Neuronal stem cell (in vitro differentiated cells): ENCODE data around the gene HOXA7.

Experiments used
- DNase-seq: peaks from one replicate; pipeline ENCODE4 v3.0.0-alpha.2; 2013; ENCODE audit warnings: low spot score
- H2AFZ ChIP-seq: one replicate; pipeline ENCODE4 v1.6.1; 2013; ENCODE audit warnings: mild to moderate bottlenecking, low read length, inconsistent platforms
- H2AK5ac ChIP-seq: 2 replicates; pipeline ENCODE4 v1.6.1; 2013; ENCODE audit warnings: low read depth, mild to moderate bottlenecking, inconsistent platforms, low read length, moderate library complexity, mixed read lengths
- H2BK120ac ChIP-seq: 2 replicates; pipeline ENCODE4 v1.6.1; 2013; ENCODE audit warnings: low read depth, mild to moderate bottlenecking, inconsistent platforms, low read length, moderate library complexity, mixed read lengths
- H2BK12ac ChIP-seq: one replicate; pipeline ENCODE4 v1.6.1; 2013; ENCODE audit warnings: low read length, inconsistent platforms
- H2BK15ac ChIP-seq: 2 replicates; pipeline ENCODE4 v1.6.1; 2013; ENCODE audit warnings: mild to moderate bottlenecking, low read length, inconsistent platforms, mixed read lengths
- H2BK5ac ChIP-seq: one replicate; pipeline ENCODE4 v1.6.1; 2013; ENCODE audit warnings: inconsistent platforms, mild to moderate bottlenecking, low read length, moderate library complexity
- H3K14ac ChIP-seq: one replicate; pipeline ENCODE4 v1.6.1; 2013; ENCODE audit warnings: low read length, inconsistent platforms
- H3K18ac ChIP-seq: 2 replicates; pipeline ENCODE4 v1.6.1; 2013; ENCODE audit warnings: low read length, inconsistent platforms
- H3K23ac ChIP-seq: 2 replicates; pipeline ENCODE4 v1.6.1; 2013; ENCODE audit warnings: low read depth, mild to moderate bottlenecking, mixed read lengths, low read length, inconsistent platforms; ENCODE audit not compliant: poor library complexity
- H3K27ac ChIP-seq: replicated peaks from 3 replicates; pipeline ENCODE4 v1.5.1; 2013; ENCODE audit warnings: low read length, inconsistent platforms
- H3K27me3 ChIP-seq, 3 experiments: 2 replicates each; pipeline ENCODE4 v1.6.1; 2013; ENCODE audit warnings: low read length in 3 of 3, mild to moderate bottlenecking in 2 of 3, inconsistent platforms in 1 of 3, low read depth in 1 of 3, mixed read lengths in 1 of 3, moderate library complexity in 1 of 3; ENCODE audit not compliant: control insufficient read depth in 3 of 3, insufficient read depth in 3 of 3
- H3K36me3 ChIP-seq, 2 donors: replicated peaks in 1 of 2; 2 replicates each; pipeline ENCODE4 v1.6.1; 2013; ENCODE audit warnings: low read length in 2 of 2; ENCODE audit not compliant: control insufficient read depth in 2 of 2, insufficient read depth in 2 of 2
- H3K4ac ChIP-seq: 2 replicates; pipeline ENCODE4 v1.6.1; 2013; ENCODE audit warnings: inconsistent platforms, mild to moderate bottlenecking, low read length, moderate library complexity
- H3K4me1 ChIP-seq, 2 donors: 1 replicate in 1 of 2; 2 replicates in 1 of 2; pipeline ENCODE4 v1.6.1; 2013; ENCODE audit warnings: low read length in 2 of 2, low read depth in 1 of 2; ENCODE audit not compliant: control insufficient read depth in 2 of 2, insufficient read depth in 1 of 2
- H3K4me2 ChIP-seq: one replicate; pipeline ENCODE4 v1.6.1; 2013; ENCODE audit warnings: mild to moderate bottlenecking, low read length, inconsistent platforms; ENCODE audit not compliant: insufficient read depth, poor library complexity, severe bottlenecking
- H3K4me3 ChIP-seq, 2 donors: 2 replicates each; pipeline ENCODE4 v1.5.1; 2013; ENCODE audit warnings: low read length in 2 of 2, mild to moderate bottlenecking in 2 of 2, inconsistent platforms in 1 of 2, moderate library complexity in 1 of 2
- H3K79me1 ChIP-seq: one replicate; pipeline ENCODE4 v1.6.1; 2013; ENCODE audit warnings: low read depth, mild to moderate bottlenecking, inconsistent platforms, low read length, moderate library complexity
- H3K9ac ChIP-seq: one replicate; pipeline ENCODE4 v1.6.1; 2013; ENCODE audit warnings: mild to moderate bottlenecking, low read depth, low read length, inconsistent platforms; ENCODE audit not compliant: poor library complexity
- H3K9me3 ChIP-seq, 2 donors: replicated peaks in 1 of 2; 2 replicates each; pipeline versions ENCODE3 to v1.6.1; 2013; ENCODE audit warnings: low read length in 2 of 2, mild to moderate bottlenecking in 2 of 2, inconsistent platforms in 1 of 2, low read depth in 1 of 2, mixed read lengths in 1 of 2, moderate library complexity in 1 of 2; ENCODE audit not compliant: control insufficient read depth in 2 of 2, insufficient read depth in 1 of 2
- H4K8ac ChIP-seq: one replicate; pipeline ENCODE4 v1.6.1; 2013; ENCODE audit warnings: low read depth, mild to moderate bottlenecking, inconsistent platforms, low read length, moderate library complexity
- H4K91ac ChIP-seq: one replicate; pipeline ENCODE4 v1.6.1; 2013; ENCODE audit warnings: low read length, low read depth, mild to moderate bottlenecking, inconsistent platforms; ENCODE audit not compliant: poor library complexity
- WGBS, 2 donors: extraction: QIAGEN DNeasy Blood & Tissue Kit; methylation state at CpG; one replicate each; pipeline ENCODE4 v1.1.7; 2013; ENCODE audit warnings: missing lambda C conversion rate in 2 of 2, mixed read lengths in 1 of 2; ENCODE audit not compliant: insufficient read length in 2 of 2, insufficient replicate concordance in 1 of 2; ENCODE audit errors: extremely low coverage in 2 of 2; 5-methylcytosine and 5-hydroxymethylcytosine counted together

The HOXA7 gene

DNA sequence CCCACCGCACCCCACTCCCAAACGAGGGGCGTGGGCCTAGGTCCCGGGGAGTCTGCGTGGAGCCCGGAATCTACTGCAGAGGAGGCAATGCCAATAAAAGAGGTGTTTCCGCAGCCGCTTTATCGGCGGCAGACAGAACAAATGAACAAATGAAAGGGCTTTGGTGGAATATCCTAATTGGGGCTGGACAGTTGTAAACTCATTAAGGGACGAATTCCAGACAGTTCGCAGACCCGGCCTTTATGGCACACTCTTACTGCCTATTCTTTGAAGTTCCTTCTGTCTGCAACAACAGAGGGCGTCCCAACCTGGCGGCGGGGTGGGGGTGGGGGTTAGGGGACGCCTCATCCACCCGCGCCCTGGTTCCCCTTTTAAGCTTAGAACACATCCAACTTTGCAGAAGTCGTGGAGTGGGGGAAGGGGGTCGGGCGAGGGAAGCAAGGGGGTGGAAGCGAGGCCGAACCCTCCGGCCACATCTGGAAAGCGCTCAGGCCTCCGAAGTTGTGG lies 4.8 kb upstream of the HOXA7 start:
- no peak overlapping the region for H3K27ac ChIP-seq
- H2BK5ac ChIP-seq, result no peak overlapping the region
- H2AFZ ChIP-seq, result peak overlapping the region; percentile 99
- peaks cover 25 to 42% of the 10 kb centered on the region in 2 donors for H3K9me3 ChIP-seq
- H3K23ac ChIP-seq, result no peak overlapping the region
- H3K4me1 ChIP-seq, result no peaks in the 10 kb centered on the region
- no peak overlapping the region for H2BK15ac ChIP-seq
- H3K4me3 ChIP-seq, result peak overlapping the region in 1 of 2 donors; percentile 48
- DNase-seq, result no peak
- H2BK120ac ChIP-seq, result no peak overlapping the region
- H4K8ac ChIP-seq, result no peak overlapping the region
- H4K91ac ChIP-seq, result no peak overlapping the region
- H2BK12ac ChIP-seq, result no peak overlapping the region
- no CpG with 5 or more reads among the region's 27 CpGs for WGBS, 2 donors
- H3K4ac ChIP-seq, result no peak overlapping the region
- H3K18ac ChIP-seq, result no peak overlapping the region
- H3K9ac ChIP-seq, result no peak overlapping the region
- peaks cover 74 to 97% (median 94%) of the 10 kb centered on the region in 3 experiments for H3K27me3 ChIP-seq
- H2AK5ac ChIP-seq, result no peak overlapping the region
- no peak overlapping the region for H3K4me2 ChIP-seq
- H3K14ac ChIP-seq, result no peak overlapping the region
- no peaks in the 10 kb centered on the region for H3K36me3 ChIP-seq
- peaks cover 2% of the 10 kb centered on the region for H3K79me1 ChIP-seq

DNA sequence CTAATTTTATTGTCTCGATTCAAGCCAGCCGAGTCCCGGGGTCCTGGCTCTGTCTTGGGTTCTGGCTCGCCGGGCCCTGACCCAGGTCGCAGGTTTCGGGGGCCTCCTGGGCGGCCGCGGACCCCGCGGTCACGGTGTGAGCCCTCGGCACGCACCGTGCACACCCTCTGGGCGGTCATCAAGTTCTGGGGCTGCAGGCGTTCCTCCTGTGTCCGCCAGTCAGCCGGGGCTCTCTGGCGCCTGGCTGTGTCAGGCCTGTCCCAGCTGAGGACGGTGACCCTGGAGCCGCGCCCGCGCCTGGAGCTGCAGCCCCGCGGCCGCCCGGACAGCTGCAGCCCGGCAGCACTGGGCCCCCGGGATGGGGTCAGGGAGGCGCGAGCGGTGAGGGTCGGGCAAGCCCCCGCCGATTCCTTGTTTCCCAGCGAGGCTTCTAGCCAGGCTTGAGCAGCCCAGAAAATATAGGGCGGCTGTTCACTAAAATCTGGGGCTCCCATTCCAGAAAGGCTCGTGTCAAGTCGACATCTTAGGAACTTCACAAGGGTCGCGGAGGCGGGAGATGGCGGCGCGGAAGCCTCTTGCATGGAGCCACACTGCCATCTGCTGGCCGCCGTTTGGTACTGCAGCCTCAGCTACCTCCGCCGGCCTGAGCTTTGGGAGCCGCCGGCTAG lies 4.2 kb upstream of the HOXA7 start:
- no peak overlapping the region for H2BK5ac ChIP-seq
- H3K4me3 ChIP-seq, result peak overlapping the region; percentile 48 to 74
- no peak overlapping the region for H2AK5ac ChIP-seq
- no peaks in the 10 kb centered on the region for H3K36me3 ChIP-seq
- no peaks in the 10 kb centered on the region for H3K4me1 ChIP-seq
- no peak overlapping the region for H3K14ac ChIP-seq
- no peak overlapping the region for H2BK120ac ChIP-seq
- H3K18ac ChIP-seq, result peak overlapping the region; percentile 72
- H2AFZ ChIP-seq, result peak overlapping the region; percentile 99
- H3K9me3 ChIP-seq, result peaks cover 25 to 43% of the 10 kb centered on the region in 2 donors
- peak; percentile 91 for DNase-seq
- WGBS, 2 donors, result no CpG with 5 or more reads among the region's 54 CpGs
- no peak overlapping the region for H4K91ac ChIP-seq
- no peak overlapping the region for H2BK12ac ChIP-seq
- no peak overlapping the region for H3K23ac ChIP-seq
- no peak overlapping the region for H4K8ac ChIP-seq
- H3K27me3 ChIP-seq, result peaks cover 74 to 97% (median 94%) of the 10 kb centered on the region in 3 experiments
- no peak overlapping the region for H3K4ac ChIP-seq
- peak overlapping the region; percentile 97 for H3K4me2 ChIP-seq
- H3K79me1 ChIP-seq, result peaks cover 2% of the 10 kb centered on the region
- peak overlapping the region; percentile 72 for H3K9ac ChIP-seq
- H2BK15ac ChIP-seq, result peak overlapping the region; percentile 27
- H3K27ac ChIP-seq, result no peak overlapping the region

DNA sequence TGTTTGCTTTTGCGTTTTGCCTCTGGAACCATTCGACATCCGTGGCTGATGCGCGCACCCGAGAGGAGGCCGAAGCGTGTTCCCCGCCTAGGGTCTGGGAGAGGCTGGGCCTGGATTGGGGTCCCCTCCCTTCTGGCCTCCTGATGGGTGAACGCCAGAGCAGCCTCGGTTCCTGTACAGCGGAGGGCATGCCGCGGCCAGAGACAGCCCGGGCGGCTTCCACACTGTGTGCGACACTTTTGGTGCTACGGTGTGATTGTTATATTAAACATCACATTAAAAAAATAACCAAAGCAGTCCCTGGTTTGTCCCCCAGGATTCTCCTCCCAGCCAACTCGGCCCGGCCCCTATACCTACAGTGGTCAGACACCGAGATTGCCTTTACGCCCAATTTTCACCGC lies 3.7 kb upstream of the HOXA7 start:
- Histone ChIP-seq H3K4me1 (no peaks in the 10 kb centered on the region), H2AFZ (peak overlapping the region; percentile 99), H3K4ac (no peak overlapping the region), H3K36me3 (no peaks in the 10 kb centered on the region), H4K91ac (no peak overlapping the region), H3K27me3 (peaks cover 74 to 97% (median 94%) of the 10 kb centered on the region in 3 experiments), H3K14ac (no peak overlapping the region), H3K27ac (no peak overlapping the region), H3K9ac (no peak overlapping the region), H2BK15ac (no peak overlapping the region), H2BK12ac (no peak overlapping the region), H2BK120ac (no peak overlapping the region), H2BK5ac (no peak overlapping the region), H2AK5ac (no peak overlapping the region), H3K18ac (no peak overlapping the region), H4K8ac (no peak overlapping the region), H3K4me2 (peak overlapping the region; percentile 97), H3K79me1 (peaks cover 2% of the 10 kb centered on the region), H3K4me3 (peak overlapping the region in 1 of 2 donors; percentile 48), H3K23ac (no peak overlapping the region), H3K9me3 (peaks cover 25 to 43% of the 10 kb centered on the region in 2 donors)
- DNase-seq, result no peak
- no CpG with 5 or more reads among the region's 23 CpGs for WGBS, 2 donors

DNA sequence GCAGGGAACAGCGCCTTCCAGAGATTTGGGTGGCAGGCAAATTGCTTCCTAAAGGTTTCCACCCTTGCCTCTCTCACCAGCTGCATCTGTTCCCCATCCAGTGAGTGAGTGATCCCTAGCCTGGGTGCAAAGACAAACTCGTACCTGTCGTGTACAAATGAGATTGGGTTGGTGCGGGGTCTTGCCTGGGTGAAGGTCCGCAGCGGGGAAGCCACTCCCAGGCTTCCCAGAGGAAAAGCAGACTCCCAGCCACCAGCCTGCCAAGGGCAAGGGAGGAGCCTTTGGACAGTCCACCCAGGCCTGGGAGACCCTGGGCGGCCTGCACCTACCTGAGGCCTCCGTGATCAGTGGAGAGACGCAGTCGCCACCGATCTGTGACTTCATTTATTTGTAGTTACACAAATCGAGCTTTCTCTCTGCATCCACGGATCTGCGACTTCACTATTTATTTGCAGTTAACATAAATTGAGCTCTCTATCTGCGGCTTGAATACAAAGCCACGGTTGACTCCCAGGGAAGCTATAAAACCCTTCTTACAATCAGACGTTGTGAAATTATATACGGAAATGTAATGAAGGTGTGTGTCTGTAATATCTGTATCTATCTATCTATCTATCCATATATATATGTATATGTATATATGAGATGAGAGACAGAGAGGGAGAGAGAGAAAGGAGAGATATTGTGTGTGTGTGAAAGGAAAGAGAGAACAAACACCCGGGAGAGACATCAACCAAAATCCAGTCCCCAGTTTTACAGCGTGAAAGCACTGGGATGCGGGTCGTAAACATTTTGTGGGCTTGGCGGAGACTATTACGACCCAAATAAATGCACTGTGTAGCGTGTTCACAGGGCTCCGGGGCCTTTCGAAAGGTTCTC lies 3.0 kb upstream of the HOXA7 start:
- Histone ChIP-seq H3K27me3 (peaks cover 74 to 97% (median 94%) of the 10 kb centered on the region in 3 experiments), H3K4me1 (no peaks in the 10 kb centered on the region), H4K91ac (no peak overlapping the region), H3K9ac (no peak overlapping the region), H2BK12ac (no peak overlapping the region), H3K23ac (no peak overlapping the region), H4K8ac (no peak overlapping the region), H3K9me3 (peaks cover 25 to 39% of the 10 kb centered on the region in 2 donors), H3K14ac (no peak overlapping the region), H2AFZ (peak overlapping the region; percentile 99), H2BK120ac (no peak overlapping the region), H2BK5ac (no peak overlapping the region), H3K4ac (no peak overlapping the region), H3K4me3 (peak overlapping the region in 1 of 2 donors; percentile 48), H3K36me3 (no peaks in the 10 kb centered on the region), H3K79me1 (peaks cover 2% of the 10 kb centered on the region), H3K4me2 (no peak overlapping the region), H2BK15ac (no peak overlapping the region), H2AK5ac (no peak overlapping the region), H3K18ac (no peak overlapping the region), H3K27ac (no peak overlapping the region)
- DNase-seq, result no peak
- WGBS, 2 donors, result no CpG with 5 or more reads among the region's 27 CpGs
